Endothelial cell of umbilical vein (primary cell): ENCODE results near the gene CDK6. TPM values are rescaled to one million over a fixed set of nuclear protein-coding genes. Genes with fewer than 3 reads are reported as not detected.

Experiments used
- BruUV-seq: library from RNA; stranded (reverse); fragments of 400-500 nt; replicated peaks from 2 replicates; lab custom pipeline; 2021; lab: Mats Ljungman, UMichigan
- CTCF ChIA-PET: fragments of 300-600, 350-600 bp; sonication (Branson Sonifier 250); formaldehyde crosslinking; loops from one replicate; lab custom pipeline; 2021; ENCODE audit warnings: antibody characterized with exemption, inconsistent platforms; lab: Charles Lee
- POLR2A ChIA-PET: fragments of 300-600, 350-600 bp; sonication (Branson Sonifier 250); formaldehyde crosslinking; loops from one replicate; lab custom pipeline; 2021; ENCODE audit warnings: antibody characterized with exemption, inconsistent platforms; lab: Charles Lee
- DNase-seq: peaks from one replicate; pipeline ENCODE4 v3.0.0-alpha.2; 2011; ENCODE audit warnings: low read depth, low spot score
- FAIRE-seq: peaks from 2 replicates; lab custom pipeline; 2011; peaks lifted over from hg19 to GRCh38; lab: Jason Lieb, UNC
- H2AFZ ChIP-seq: 2 replicates; pipeline ENCODE4 v1.6.0; 2012; ENCODE audit warnings: low read depth, low read length, control low read depth, inconsistent platforms
- H3K27ac ChIP-seq: 2 replicates; pipeline ENCODE4 v1.5.1; 2011; ENCODE audit warnings: low read depth, mild to moderate bottlenecking, control low read depth, low read length, moderate library complexity; ENCODE audit not compliant: insufficient read depth
- H3K27me3 ChIP-seq, 2 experiments: 2 replicates each; pipeline versions ENCODE4 v1.6.0 to v1.6.1; 2011; ENCODE audit warnings: low read length in 2 of 2, mixed read lengths in 1 of 2; ENCODE audit not compliant: control insufficient read depth in 2 of 2, insufficient read depth in 2 of 2
- H3K36me3 ChIP-seq, 2 experiments: 2 replicates in 1 of 2; 3 replicates in 1 of 2; pipeline ENCODE4 v1.5.1; 2011; ENCODE audit warnings: low read length in 2 of 2, mild to moderate bottlenecking in 1 of 2, moderate library complexity in 1 of 2; ENCODE audit not compliant: control insufficient read depth in 2 of 2, insufficient read depth in 2 of 2; ENCODE audit errors: extremely low read depth in 1 of 2
- H3K4me1 ChIP-seq: 3 replicates; pipeline ENCODE4 v1.5.1; 2011; ENCODE audit warnings: mild to moderate bottlenecking, low read length; ENCODE audit not compliant: control insufficient read depth, insufficient read depth; ENCODE audit errors: extremely low read depth
- H3K4me2 ChIP-seq: 2 replicates; pipeline ENCODE4 v1.6.1; 2011; ENCODE audit warnings: low read length, control low read depth, mixed read lengths; ENCODE audit not compliant: insufficient read depth
- H3K4me3 ChIP-seq, 3 experiments: fragments of 200-600 bp in 1 of 3; sonication (generic), shearing (Covaris generic) in 1 of 3; replicated peaks in 1 of 3; 2 replicates each; pipeline ENCODE4 v1.5.1; 2011 to 2016; ENCODE audit warnings: control low read depth in 3 of 3, low read length in 3 of 3, mild to moderate bottlenecking in 2 of 3, inconsistent platforms in 1 of 3, low read depth in 1 of 3, moderate library complexity in 1 of 3; ENCODE audit not compliant: insufficient read depth in 1 of 3
- H3K79me2 ChIP-seq: 2 replicates; pipeline ENCODE4 v1.6.0; 2012; ENCODE audit warnings: low read length, inconsistent platforms; ENCODE audit not compliant: control insufficient read depth, insufficient read depth
- H3K9ac ChIP-seq: replicated peaks from 2 replicates; pipeline ENCODE3; 2011; ENCODE audit warnings: low read length, control low read depth; ENCODE audit not compliant: insufficient read depth; ENCODE audit errors: extremely low read depth
- H3K9me1 ChIP-seq: replicated peaks from 3 replicates; pipeline ENCODE4 v1.6.0; 2011; ENCODE audit warnings: mild to moderate bottlenecking, low read length; ENCODE audit not compliant: control insufficient read depth, insufficient read depth; ENCODE audit errors: extremely low read depth
- H3K9me3 ChIP-seq: replicated peaks from 2 replicates; pipeline ENCODE4 v1.5.1; 2012; ENCODE audit warnings: low read length, inconsistent platforms; ENCODE audit not compliant: control insufficient read depth, insufficient read depth
- H4K20me1 ChIP-seq: replicated peaks from 2 replicates; pipeline ENCODE3; 2011; ENCODE audit warnings: mild to moderate bottlenecking, low read length; ENCODE audit not compliant: control insufficient read depth, insufficient read depth; ENCODE audit errors: extremely low read depth
- CTCF ChIP-seq, 2 donors: IDR thresholded peaks; 1 replicate in 1 of 2; 2 replicates in 1 of 2; pipeline ENCODE4 v1.5.1; 2011; ENCODE audit warnings: low read length in 2 of 2, mild to moderate bottlenecking in 2 of 2, moderate library complexity in 2 of 2, control low read depth in 1 of 2, inconsistent platforms in 1 of 2, low read depth in 1 of 2; ENCODE audit not compliant: insufficient read depth in 1 of 2; ENCODE audit errors: extremely low read depth in 1 of 2
- EZH2 ChIP-seq: IDR thresholded peaks from 2 replicates; pipeline ENCODE4 v1.6.1; 2012; ENCODE audit warnings: borderline replicate concordance, low read depth, mild to moderate bottlenecking, moderate library complexity, low read length, inconsistent platforms; ENCODE audit not compliant: severe bottlenecking
- FOS ChIP-seq: IDR thresholded peaks from 2 replicates; pipeline ENCODE4 v1.6.1; 2011; ENCODE audit warnings: mild to moderate bottlenecking, low read length, moderate library complexity, borderline replicate concordance; ENCODE audit not compliant: insufficient read depth
- GATA2 ChIP-seq: IDR thresholded peaks from 2 replicates; pipeline ENCODE4 v1.7.0; 2011; ENCODE audit warnings: low read depth, mild to moderate bottlenecking, moderate library complexity, mixed read lengths, low read length; ENCODE audit not compliant: insufficient read length, insufficient read depth
- JUN ChIP-seq: IDR thresholded peaks from 2 replicates; pipeline ENCODE4 v1.6.1; 2011; ENCODE audit warnings: borderline replicate concordance, low read depth; ENCODE audit not compliant: insufficient read length, insufficient read depth
- MAX ChIP-seq: IDR thresholded peaks from 2 replicates; pipeline ENCODE4 v1.6.1; 2011; ENCODE audit not compliant: insufficient read depth, insufficient read length
- MYC ChIP-seq: IDR thresholded peaks from one replicate; pipeline ENCODE4 v1.6.1; 2011; ENCODE audit warnings: mild to moderate bottlenecking, low read depth, low read length
- POLR2A ChIP-seq: IDR thresholded peaks from 2 replicates; pipeline ENCODE4 v1.6.1; 2012; ENCODE audit warnings: low read depth, mild to moderate bottlenecking, control low read depth, low read length
- POLR2AphosphoS5 ChIP-seq: IDR thresholded peaks from 2 replicates; pipeline ENCODE4 v1.6.1; 2012; ENCODE audit warnings: low read depth, mild to moderate bottlenecking, control low read depth, low read length, moderate library complexity; ENCODE audit not compliant: insufficient read depth
- dilution Hi-C: fragments of 300-500 bp; cut with MboI; formaldehyde crosslinking; loops from one replicate; pipeline ENCODE4 v1.15.0; 2019; ENCODE audit warnings: low sequenced_read_pairs; ENCODE audit not compliant: extremely low pct_ligation_motif_present
- intact Hi-C: fragments of 100-400 bp; cut with micrococcal nuclease; formaldehyde crosslinking; loops from one replicate; pipeline ENCODE4 v1.10.0; 2022
- polyA plus RNA-seq, 4 experiments: library from polyadenylated mRNA; depleted of rRNA in 3 of 4; stranded (reverse) in 3 of 4; unstranded in 1 of 4; fragments of >200 nt; gene quantifications; 2 replicates each; pipeline versions ENCODE4 v1.2.1 to v1.2.3, GENCODE V29; 2011 to 2012; ENCODE audit warnings: missing spikeins in 1 of 4
- total RNA-seq: library from RNA; stranded (reverse); gene quantifications from 2 replicates; pipeline ENCODE4 v1.2.3, GENCODE V29; 2021

The CDK6 gene
- total and polyA plus RNA-seq, 2 donors (not counting 3 experiments of a cell fraction or from before 2014, with no cell fraction given), result 6.0 to 28.2 TPM

- Histone ChIP-seq H3K9me3 (no peaks in the 10 kb centered on the region), H3K4me2 (no peak overlapping the region), H3K27ac (no peak overlapping the region), H3K4me1 (no peaks in the 10 kb centered on the region), H3K36me3 (no peaks in the 10 kb centered on the region), H3K4me3 (no peak overlapping the region), H4K20me1 (no peaks in the 10 kb centered on the region), H3K9ac (no peak overlapping the region), H3K79me2 (no peaks in the 10 kb centered on the region), H3K27me3 (no peaks in the 10 kb centered on the region), H2AFZ (no peak overlapping the region), H3K9me1 (no peaks in the 10 kb centered on the region)
- FAIRE-seq, result no peak
- ChIA-PET CTCF (interaction anchor here (0.7 to 1.1 kb wide), 2 partner anchors 9 to 127 kb away, joined by 3 read pairs; no protein-coding TSS in a partner anchor), POLR2A (no interaction called here)
- DNase-seq, result no peak
- BruUV-seq, result no TSS peak
- dilution Hi-C loops, result no loop called here
- intact Hi-C loops, result no loop called here
- no peak for TF ChIP-seq MYC
- TF ChIP-seq GATA2, result no peak
- no peak for TF ChIP-seq POLR2AphosphoS5
- no peak for TF ChIP-seq CTCF (IDR thresholded peaks at IDR 0.05; ENCODE audit: extremely low read depth in 1 of 2, insufficient read depth in 1 of 2, low read depth in 1 of 2, low read length in 2 of 2)
- no peak for TF ChIP-seq FOS
- TF ChIP-seq JUN, result no peak
- TF ChIP-seq POLR2A, result no peak
- no peak for TF ChIP-seq MAX
- TF ChIP-seq EZH2, result no peak
These were observed 129.8 kb downstream of the CDK6 start for GRCh38 chr7:92706563-92706962.
